NCI-H446 treated with DMSO at 0.1 percent for 48 hours (cell line): ENCODE results near the gene RAB7B.
"Not testable (repeated sequence)": the region's sequence is repeated elsewhere in the genome, so short reads cannot be mapped to it uniquely, and the experiment has no call there.

Experiments used
- DNase-seq: peaks from one replicate; lab custom pipeline; 2025; lab: John Stamatoyannopoulos, UW

Gene RAB7B, protein sequence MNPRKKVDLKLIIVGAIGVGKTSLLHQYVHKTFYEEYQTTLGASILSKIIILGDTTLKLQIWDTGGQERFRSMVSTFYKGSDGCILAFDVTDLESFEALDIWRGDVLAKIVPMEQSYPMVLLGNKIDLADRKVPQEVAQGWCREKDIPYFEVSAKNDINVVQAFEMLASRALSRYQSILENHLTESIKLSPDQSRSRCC

DNA sequence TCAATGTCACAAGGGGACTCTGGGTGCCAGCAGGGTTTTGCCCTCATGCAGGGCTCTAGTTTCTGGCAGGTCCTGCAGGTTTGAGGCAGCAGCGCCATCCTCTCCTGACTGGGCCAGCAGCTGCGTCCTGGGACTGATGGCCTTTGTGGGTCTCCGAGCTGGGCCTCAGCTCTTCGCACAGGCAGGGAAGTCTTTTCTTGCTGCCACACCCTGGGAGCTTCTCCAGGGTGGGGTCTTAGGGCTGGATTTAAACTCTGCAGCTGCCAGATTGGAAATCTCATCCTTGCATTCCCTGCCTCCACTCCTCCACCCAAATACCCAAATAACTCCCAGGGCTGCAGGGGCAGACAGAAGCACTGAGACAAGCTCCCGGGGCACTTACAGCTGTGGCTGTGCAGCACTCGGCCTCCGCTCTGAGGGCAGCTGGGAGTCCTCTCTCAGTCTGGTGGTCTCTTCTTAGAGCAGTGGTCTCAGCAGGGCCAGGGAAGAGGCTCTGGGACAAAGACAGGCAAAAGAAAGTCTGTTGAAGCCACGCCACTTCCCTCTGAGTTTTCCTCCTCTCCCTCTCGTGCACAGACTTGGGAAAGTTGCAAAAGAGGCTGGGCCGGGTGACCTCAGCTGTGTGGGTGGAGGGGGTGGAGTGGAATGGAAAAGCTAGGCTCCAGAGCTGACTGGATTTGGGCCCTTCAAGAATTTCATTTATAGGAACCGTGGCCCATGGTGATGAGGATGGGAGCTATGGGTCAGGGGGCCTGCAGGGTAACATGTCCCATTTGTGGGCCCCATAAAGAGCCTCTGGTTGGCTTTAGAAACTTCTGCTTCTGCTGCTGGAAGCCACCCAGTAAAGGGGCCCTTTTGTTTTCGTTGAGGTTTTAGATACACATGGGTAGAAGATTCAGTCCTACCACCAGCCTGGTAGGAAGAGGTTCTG, at the start of gene RAB7B:
Gene RAB7B (minus strand): TSS at position 525 of the 931 bp plus-strand sequence. CDS start 9,260 bp downstream, outside the sequence.
- no peak for DNase-seq

DNA sequence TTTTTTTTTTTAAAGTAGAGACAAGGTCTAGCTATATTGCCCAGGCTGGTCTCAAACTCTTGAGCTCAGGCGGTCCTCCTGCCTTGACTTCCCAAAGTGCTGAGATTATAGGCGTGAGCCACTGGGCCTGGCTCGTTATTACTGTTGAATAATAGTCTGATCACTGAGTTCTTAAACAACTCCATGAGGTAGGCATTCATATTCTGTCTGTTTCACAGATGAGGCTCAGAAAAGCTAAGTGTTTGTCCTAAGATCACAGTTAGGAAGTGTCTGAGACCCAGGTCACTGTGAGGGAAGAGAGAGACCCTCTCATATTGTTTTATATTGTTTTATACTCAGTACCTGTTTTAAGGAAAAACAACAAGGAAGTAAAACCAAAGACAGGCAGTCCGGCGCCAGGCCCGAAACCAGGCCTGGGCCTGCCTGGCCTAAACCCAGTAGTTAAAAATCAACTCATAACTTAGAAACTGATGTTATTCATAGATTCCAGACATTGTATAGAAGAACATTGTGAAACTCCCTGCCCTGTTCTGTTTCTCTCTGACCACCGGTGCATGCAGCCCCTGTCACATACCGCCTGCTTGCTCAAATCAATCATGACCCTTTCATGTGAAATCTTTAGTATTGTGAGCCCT, 49.2 kb upstream of the RAB7B start:
- not testable (repeated sequence) for DNase-seq

DNA sequence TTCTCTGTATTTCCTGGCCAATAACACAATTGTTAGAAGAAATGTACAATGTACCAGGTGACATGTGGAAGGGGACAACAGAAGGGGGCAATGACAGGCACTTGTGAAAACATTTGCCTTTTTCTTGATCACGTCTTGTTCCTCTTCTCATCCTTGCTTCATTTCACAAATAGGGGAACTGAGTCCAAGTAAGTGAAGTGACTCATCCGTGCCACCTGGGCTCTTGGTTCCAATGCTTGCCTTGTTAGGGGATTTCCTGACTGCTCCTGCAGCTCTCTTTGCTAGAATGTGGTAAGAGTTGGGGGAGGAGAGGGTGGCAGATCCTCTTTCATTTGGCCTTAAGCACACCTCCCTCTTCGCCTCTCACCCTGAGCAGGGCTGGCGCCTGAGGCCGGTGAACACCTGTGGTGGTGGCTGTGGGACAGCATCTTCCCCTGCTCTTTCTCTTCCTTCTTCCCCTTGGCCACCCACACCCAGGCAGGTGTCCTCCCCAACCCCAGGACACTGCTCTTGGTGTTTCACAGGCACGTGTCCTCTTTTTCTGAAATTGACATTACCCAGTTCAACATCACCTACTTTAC, 47.5 kb upstream of the RAB7B start:
- DNase-seq = no peak

DNA sequence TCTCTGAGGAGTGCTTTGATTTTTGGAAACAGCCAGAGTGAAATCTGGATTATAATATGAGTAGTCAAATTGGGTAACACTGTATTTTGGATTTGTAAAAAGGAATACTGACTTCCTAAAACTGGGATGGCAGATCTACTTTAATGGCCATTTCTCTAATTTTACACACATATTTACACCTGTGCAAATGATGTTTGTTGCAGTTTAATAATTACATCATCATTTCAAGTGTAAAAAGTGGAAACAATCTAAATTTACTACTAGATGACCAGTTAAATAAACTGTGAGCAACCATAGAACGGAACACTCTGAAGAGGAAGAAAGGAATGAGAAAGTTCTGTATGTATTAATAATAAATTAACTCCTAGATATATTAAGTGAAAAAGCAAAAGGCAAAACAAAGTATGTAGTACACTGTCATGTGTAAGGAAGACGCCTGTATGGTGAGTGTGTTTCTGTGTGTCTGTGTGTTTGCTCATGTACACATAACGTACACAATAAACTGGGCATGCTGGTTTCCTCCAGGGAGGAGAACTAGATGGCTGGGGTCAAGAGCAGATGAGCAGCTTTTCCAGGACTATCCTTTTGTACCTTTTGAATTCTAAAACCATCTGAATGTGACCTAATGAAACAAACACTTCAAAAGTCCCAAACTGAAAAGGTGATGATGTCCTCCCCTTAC, 46.9 kb upstream of the RAB7B start:
- no peak for DNase-seq

DNA sequence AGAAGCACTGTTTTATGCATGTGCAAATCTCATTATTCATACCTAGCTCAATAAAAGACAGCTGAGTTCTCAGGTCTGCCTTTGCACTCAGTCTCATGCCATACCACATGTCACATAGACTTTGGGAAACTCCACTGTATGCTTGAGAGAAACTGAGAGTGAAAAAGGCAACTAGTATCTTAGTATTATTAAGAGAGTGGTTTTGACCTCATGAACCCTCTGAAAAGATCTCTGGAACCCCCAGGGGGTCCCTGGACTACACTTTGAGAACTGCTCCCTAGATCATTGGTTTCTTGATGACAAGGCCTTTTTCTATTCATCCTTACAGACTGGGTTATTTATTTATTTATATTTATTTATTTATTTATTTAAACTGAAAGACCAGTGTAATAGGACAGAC, 46.1 kb upstream of the RAB7B start:
- no peak for DNase-seq

DNA sequence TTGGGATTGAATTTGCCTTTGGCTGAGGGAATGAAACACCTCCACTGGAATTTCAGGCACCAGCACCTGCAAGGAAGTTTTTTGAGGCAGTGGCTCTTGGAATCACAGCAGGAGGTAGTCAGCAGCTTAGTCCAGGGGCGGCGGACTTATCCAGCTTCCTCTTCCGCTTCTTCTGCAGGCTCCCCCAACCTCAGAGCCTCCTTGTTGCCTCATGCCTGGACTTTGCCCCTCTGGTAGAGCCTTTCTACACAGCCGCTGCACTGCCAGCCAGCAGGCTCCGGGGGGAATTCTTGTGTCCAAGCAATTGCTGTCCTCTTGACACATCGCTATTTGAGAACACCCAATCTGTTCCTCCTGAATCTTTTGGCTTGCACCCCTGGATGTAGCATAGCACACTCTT, 45.4 kb upstream of the RAB7B start:
- no peak for DNase-seq

DNA sequence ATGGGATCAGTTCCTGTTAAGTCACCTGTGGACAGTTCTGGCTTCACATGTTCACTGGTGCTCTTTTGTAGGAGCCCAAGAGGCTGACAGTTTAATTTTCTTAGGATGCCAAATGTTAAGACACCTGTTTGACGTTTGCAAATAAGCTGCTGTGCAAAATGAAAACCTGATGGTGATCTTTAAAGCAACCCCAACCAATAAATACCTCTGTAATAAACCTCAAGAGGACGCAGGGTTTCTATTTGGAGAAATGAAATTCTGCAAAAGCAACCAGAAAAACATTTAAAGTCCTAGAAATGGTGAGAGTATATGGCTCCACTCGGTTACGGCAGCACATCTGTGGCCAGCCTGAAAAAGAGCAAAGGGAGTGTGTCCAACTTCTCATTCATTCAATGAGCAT, 44.1 kb upstream of the RAB7B start:
- DNase-seq = no peak

DNA sequence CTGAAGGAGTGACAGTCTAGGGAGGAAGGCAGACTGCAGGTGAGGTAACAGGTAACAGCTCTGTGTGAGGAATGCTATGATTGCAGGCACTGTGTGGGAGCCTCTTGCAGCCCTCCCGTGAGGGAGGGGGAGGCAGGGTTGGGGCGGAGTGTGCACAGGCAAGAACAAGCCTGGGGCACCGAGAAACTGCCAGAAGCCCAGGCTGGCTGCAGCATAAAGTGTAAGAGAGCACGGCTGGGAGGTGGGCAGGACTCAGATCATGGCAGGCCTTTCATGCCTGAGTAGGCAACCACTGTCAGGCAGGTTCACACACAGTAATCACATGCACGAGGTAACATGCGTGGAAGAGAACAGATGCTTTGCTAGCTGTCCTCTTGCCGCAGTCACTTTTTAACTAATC, 38.4 kb upstream of the RAB7B start:
- no peak for DNase-seq

DNA sequence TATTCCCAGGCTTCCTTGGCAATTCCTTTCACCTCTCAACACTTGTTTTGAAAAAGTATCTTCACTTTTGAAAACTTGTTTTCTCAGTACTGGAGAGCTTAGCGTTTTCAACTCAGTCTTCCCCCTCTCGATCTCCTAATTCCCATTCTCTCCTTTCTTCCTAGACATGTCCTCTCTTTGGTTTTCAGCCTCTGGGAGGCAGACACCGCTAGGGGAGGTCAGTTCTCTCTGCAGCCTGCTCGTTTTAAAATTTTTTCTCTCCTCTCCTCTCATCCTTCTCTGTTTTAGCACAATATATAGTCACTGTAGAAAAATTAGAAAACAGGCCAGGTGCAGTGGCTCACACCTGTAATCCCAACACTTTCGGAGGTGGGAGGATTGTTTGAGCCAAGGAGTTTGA, 37.1 kb upstream of the RAB7B start:
- DNase-seq = no peak

DNA sequence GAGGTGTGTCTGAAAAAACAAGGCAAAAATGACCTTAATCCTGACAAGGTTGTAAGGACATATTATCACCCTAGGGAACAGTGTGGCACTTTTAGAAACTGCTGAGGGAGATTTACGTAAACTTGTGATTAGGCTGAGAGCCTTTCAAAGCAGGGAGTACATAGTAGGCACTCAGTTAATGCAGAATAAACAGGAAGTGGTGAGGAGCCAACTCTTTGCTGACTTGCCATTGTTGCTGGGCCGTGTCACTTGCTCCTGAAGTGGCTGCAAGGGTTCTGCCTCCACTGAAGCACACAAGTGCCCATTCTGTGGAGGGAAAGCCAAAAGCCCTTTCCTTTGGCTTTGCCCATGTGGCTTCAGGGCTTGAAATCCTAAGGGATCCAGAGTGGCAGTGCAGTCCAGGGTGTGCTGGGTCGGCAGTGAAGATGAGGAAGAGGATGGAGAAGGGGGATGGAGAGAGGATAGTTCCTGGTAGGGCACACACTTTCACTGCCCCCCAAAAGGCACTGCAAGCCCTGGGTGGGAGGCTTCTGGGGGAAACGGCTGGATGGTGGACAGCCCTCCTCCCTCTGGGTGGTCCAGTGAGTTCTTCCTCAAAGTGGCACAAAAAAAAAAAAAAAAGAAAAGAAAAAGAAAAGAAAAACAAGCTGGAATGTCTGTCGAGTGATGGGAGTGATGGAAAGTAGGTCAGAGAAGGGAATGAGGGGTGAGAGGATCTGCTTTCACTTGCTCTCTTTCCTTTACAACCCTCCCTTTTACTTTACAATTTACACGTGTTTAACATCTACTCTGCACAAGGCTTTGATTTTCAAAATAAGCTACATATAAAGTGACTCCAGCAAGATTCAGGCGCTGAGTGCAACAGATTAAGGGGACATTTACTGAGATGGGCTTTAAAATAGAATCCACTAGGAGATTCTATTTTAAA, 36.1 kb upstream of the RAB7B start:
- no peak for DNase-seq

DNA sequence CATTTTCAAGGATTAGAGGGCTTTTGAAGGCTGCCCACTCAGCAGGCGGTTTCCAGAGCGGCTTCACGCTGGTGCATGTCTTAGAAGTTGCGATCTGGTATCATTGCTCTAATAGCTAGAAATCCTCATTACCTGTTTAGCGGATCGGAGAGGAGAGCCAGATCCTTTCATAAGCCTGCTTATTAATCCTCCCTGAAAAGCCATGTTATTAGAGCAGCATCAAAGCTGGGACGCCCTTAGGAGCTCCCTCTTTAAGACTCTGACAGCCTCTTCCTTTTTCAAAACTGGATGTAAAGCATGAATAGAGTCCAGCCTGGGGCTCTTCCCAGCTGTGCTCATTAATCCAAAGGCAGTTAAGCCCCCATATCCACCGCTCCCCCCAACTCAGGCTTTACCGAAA, 34.4 kb upstream of the RAB7B start:
- DNase-seq = no peak

DNA sequence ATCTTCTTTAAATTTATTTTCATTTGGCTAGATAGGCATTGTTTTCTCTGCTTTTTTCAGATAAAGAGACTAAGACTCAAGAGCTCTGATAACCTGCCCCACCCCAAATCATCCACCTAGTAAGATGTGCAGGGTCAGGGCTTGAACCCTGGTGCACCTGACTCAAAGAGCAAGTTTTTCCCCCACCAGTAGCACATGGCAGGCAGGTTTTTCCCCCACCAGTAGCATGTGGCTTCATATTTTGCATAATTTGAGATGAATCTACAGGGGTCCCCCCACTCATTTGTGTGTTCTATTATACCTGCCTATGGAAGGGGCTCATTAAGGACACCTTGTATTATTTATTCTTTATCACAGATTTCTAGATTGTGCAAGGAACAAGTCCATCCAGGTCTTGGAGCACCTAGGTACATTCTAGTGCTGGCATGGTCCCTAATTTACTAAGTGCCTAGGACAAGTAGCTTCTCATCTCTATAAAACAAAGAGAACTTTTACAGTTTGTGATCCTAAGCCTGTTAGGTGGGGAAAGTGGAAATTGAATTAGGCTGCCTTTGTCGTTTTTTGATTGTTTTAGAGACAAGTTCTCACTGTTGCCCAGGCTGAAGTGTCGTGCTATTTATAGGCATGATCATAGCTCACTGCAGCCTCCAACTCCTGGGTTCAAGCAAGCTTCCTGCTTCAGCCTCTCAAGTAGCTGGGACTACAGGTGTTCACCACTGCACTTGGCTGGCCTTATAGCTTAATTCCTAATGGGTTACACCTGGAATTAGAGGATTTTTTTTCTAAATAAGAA, 33.7 kb upstream of the RAB7B start:
- no peak for DNase-seq

DNA sequence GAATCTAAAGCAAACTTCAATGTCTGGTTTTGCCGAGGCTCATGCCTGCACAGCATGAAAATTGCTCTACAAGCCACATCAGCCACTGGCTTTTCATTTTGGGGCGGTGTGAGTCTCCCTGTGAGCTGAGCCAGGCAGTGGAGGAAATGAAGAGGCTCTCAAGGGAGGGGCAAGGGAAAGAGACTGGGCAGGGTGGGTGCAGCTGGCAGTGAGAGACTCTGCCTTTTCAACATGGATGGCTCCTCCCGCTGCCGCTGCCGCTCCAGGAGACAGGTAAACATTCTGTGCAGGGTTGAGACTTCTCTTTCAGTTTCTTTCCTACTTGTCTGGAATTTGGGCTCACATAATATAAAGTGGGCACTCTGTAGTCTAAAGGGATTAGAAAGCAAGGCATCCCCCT, 31.8 kb upstream of the RAB7B start:
- no peak for DNase-seq

DNA sequence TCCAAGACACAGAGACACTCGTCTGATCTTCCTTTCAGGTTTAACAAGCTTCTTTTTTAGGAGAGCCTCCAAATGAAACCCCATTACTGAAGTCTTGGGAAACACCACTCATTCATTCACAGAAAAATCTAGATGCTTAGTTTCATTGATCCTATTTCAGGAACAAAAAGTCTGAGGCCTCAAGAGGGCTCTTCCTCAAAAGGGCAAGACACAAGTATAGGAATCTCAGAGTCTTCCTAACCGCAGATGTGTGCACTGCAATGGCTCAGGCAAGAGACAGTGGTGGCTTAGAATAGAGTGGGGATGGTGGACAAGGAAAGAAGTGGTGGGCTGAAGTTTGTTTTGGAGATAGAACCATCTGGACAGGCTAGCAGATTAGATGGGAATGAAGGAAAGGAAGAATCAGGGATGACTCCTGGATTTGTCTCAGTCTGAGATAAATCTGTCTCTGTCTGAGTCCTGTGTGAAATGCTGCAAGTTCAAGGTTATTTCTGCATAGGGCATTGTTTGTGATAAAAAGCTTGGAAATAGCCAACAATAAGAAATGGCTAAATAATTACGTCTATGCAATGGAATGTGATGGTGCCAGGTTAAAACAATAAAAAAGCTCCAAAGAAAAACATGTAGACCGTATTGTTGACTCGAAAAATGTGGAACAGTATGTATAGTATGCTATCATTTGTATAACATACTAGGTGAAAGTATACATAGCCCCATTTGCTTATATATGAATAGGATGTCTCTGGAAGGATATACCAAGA, 29.4 kb upstream of the RAB7B start:
- no peak for DNase-seq

DNA sequence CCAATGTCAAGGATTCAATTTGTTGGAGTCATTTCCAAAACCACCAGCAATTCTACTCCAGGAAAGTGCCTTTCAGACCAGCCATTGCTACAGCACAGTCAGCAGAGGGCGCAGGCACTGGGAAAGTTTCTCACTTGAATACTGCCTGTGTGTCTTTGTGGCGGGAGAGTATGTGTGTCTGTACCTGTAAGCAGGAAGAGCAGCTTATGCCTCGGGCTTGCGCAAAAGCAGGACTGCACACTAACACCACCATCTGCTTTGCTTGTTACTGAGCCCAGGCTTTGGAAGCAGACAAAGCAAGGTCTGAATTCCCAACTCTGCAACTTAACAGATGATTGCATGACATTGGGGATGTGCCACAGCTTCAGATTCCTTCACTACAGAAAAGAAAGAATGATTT, 27.5 kb upstream of the RAB7B start:
- DNase-seq = peak; percentile 29

DNA sequence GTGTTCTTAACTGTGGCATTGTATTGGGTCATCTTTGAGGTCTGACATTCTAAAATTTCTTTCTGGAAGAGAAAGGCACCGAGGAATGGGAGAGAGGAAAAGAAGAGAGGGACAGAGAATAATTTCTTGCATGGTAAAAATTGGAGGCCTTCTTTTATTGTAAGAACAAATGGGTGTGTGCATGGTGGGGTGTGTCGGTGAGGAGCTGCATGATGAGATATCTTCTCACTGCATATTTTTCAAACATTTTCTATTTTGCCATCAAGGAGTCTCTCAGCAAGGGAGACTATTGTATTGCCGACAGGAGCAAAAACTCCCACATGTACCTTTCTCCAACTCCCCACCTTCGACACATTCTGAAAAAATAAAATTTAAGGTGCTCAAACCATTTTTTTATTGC, 27.0 kb upstream of the RAB7B start:
- DNase-seq = no peak

DNA sequence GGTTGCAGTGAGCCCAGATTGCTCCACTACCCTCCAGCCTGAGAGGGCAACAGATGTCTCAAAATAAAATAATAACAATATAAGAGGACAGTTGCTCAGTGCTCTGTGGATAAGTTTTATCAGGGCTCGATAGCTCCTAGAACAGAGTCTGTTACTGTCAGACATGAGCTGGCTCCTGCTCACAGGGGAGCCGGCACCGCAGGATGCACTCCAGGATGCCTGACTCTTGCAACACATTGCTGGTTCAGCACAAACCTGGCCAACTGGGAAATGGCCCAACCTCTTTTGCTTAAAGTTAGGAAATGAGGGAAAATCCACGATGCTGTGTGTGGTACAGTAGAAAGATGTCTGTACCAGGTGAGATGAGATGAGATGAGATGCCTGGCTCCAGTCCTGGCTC, 26.3 kb upstream of the RAB7B start:
- no peak for DNase-seq

DNA sequence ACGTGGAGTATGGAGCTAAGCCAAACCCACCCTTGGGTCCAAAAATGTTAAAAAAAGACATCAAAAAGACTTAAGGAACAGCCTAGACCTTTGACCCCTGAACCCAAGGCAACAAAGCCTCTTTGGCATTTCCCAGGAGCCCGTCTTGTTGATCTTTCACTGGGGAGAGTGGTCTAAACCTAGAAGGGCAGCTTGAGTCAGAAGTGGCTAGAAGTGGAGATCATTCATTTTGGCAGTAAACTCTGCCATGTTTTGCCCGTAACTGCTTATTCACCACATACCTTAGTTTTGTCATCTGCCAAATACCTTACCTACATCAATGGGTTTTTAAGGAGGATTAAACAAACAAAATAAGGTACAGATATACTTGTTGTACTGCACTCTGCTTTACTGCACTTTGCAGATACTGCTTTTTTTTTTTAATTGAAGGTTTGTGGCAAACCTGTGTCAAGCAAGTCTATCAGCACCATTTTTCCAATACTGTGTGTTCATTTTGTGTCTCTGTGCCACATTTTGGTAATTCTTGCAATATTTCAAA, 22.2 kb upstream of the RAB7B start:
- no peak for DNase-seq

DNA sequence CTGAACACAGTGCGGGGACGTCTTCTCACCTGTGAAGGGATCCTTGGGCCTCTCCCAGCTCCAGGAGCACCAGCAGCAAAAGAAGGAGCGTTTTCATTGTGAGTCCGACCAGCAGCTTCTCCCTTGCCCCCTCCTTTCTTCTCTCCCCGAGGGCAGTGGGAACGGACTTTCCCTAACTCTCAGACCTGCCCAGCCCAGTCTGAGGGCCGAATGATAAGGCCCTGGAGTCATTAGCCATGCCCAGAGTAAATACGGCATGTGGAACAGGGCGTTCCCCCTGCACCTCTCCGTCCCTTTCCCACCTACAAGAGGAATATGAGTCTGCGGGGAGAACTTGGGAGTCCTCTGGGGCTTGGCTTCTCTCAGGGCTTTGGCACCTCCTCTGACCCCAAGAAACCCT, 20.5 kb upstream of the RAB7B start, which contains the start of gene CTSE:
Gene CTSE (minus strand): TSS at position 201 of the 400 bp plus-strand sequence. CDS start 104 bp downstream, at position 97.
- no peak for DNase-seq
